ENCODE results near the gene NGFR.
"Not testable (repeated sequence)": the region's sequence is repeated elsewhere in the genome, so short reads cannot be mapped to it uniquely, and the experiment has no call there.

NGFR gene

DNA sequence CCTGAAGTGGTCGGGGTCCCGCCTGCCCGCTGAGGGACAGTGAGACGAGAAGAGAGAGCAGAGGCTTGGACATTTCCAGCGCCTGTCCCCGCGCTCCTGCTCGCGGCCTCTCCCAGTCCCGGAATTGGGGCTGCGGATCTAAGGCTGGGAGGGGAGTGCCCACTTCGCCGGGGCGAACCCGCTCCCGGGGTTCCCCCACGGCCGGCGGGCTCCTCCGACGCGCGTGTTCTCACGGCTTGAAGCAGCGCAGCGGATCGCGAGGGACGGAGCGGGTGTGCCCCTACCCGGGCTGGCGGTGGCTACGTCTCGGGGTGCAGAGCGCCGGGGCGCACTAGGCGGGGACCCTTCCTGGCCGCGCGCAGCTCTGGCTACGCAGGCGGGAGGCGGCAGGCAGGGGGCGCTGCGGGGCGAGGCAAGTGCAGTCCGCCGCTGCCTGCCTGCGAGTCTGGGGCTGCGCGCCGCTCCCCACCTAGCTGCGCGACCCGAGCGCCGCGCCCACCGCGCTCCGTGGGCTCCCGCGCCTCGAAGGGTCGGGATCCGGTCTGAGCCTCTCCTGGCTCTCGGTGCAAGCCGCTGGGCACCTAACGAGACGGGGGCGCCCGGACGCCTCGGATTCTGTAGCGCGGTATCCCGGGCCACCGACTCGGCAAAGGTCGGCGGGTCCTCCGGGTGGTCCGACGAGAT, 1.2 kb downstream of the NGFR start:
- DNase-seq (ENCODE audit: low spot score) = peak; percentile 68

DNA sequence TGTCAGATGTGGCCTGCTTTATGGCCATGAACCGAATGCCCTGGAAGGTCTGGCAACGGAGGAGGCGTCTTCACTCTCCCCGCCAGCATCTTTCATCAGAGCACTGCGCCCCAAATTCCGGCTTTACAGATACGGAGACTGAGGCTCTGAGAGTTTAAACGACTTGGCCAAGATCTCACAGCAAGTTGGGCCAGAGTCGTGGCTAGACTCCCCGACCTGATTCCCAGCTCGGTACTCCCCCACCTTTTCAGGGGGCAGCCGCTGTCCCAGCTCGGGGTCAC, 1.7 kb downstream of the NGFR start:
- DNase-seq (ENCODE audit: low spot score) = no peak

DNA sequence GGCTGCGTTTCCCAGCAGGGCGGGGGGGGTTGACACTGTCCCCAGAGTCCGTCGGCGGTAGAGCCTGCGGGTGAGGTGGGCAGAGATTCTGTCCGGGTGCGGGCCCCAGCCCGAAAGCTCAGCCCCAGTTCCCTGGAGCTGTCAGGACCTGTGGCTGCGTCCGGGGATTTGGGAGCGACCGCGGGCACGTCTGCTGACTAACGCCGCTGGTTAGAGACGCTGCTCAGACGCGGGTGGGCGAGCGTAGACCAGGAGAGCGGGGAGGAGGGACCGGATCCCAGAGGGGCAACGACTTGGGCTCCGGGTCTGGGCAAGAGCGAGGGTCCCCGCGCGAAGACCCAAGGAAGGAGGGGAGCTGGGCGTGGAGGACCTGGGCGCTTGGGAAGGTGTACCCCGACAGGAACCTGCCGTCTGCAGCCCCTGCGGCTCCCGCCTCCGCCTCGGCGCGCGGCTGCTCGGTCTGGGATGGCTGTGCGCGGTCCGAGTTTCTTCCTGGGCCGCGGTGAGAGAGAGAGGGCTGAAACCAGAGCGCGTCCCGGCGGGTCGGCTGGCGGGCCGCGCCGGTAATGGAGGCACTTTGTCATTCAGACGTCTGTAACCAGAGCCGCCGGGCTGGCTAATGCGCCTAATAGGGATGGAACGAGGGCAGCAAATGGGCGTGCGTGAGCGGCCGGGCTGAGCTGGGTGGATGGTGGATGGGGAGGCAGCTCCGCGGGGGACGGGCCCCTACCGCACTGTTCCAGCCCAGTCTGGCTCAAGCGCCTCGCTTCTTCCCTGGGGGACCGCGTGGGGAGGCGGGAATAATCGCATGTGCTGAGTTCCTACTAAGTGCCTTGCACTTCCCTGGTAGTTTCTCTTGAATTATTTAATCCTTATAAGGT, 2.3 kb downstream of the NGFR start:
- DNase-seq (ENCODE audit: low spot score) = peak; percentile 76

DNA sequence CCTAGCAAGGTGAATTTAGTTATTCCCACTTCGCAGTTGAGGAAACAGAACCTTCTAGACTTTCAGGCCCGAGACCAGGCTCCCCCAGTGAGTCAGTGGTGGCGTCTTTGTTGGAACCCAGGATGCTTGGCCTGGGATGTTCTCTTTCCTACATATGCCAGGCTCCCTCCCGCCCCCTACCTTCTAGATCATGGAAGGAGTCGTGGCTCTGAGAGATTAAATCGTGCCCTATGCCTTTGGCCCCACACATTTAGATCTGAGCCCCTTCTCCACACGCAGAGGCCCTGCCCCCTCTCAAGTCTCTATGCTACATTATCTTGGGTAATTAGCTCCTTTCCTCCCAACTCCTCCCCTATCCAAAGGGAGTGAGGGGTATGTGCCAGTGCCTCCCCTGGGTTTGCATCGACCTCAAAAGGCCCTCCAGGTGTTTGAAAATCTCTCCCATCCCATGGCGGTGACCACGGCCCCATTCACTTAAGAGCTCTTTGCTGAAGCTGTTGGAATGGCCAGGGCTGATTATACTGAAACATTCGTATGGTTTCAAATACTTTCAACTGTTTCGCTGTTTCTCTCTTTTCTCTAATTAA, 3.0 kb downstream of the NGFR start:
- no peak for DNase-seq (ENCODE audit: low spot score)

DNA sequence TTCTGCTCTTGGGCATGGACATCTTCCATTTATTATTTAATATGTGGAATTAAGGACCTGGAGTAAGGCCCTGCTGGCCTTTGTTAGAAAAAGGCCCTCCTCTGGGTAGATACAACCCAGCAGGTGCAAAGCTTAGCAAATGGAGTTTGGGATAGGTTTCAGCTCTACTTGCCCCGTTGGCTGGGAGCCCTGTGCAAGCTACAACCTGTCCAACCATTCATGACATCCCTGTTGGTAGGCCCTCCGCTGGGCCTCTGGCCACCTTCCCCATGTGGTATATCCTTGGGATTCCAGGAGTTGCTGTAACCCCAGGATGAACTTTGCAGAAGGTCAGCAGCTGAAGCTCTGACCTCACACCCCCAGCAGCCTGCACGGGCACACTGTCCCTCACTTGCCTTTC, 6.4 kb downstream of the NGFR start:
- no peak for DNase-seq (ENCODE audit: low spot score)

DNA sequence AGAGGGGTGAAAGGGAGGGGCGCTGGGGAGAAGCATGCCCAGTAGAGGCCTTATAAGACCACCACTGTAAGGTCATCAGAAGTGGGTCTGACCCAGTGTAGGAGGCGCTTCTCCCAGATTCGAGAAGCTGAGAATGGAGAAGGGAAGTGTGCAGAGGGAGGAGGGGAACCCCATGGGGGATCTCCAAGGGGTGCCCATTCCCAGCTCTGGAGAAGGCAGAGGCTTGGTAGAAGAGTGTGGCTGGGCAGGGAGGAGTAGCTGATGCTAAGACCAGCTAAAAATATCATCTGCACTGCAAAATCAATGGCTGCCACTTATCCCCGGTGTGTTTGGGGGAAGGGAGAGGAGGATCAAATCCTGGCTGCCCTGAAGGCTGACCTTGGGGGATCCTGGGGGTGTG, 7.2 kb downstream of the NGFR start:
- DNase-seq (ENCODE audit: low spot score) = no peak

DNA sequence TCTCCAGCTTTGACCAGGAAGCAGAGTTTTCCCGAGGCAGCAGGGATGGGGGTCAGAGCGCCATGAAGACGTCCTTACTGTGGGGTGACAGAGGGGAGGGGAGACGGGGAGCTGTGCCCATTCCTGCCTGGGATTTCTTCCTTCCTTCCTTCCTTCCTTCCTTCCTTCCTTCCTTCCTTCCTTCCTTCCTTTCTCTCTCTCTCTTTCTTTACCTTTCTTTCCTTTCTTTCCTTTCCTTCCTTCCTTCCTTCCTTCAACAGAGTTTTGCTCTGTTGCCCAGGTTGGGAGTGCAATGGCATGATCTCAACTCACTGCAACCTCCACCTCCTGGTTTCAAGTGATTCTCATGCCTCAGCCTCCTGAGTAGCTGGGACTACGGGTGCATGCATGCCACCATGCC, 7.6 kb downstream of the NGFR start:
- DNase-seq (ENCODE audit: low spot score) = not testable (repeated sequence)

DNA sequence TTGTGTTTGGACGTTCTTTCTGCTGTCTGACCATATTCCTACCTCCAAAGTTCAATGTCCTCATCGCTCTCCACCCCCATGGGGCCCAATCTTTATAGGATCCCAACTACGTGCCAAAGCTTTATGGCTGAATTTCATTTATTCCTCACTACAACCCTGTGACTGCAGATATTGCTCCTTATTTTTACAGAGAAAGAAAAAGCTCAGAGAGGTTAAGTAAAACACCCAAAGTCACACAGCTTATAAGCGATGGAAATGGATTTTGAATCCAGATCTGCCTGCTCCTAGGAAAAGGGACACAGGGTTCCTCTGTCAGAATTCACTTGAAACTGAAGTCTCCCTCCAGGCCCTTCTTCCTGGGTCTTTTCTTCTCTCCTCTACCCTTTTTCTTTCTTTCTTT, 9.3 kb downstream of the NGFR start:
- no peak for DNase-seq (ENCODE audit: low spot score)

DNA sequence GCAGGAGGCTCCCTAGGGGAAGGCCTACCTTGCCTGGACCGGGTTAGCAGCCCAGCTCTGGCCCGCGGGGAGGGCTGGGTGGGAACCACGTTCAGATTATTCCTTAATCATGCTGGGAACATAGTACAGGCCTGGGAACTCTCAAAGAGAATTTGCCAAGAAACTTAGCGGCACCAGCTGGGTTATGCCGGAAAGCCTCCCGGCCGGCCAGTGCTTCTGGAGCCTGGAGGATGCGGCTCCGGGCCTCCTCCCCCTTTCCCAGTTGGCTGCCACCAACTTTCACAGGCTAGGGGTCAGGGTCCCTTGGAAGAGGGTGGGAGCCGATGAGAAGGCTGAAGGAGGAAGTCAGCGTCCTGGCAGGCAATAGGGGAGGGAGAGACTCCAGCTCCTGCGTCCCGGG, 10.8 kb downstream of the NGFR start:
- DNase-seq (ENCODE audit: low spot score) = no peak

DNA sequence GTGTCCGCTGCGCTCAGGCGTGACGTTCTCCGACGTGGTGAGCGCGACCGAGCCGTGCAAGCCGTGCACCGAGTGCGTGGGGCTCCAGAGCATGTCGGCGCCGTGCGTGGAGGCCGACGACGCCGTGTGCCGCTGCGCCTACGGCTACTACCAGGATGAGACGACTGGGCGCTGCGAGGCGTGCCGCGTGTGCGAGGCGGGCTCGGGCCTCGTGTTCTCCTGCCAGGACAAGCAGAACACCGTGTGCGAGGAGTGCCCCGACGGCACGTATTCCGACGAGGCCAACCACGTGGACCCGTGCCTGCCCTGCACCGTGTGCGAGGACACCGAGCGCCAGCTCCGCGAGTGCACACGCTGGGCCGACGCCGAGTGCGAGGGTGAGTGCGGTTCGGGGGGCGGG, 11.2 kb downstream of the NGFR start:
- no peak for DNase-seq (ENCODE audit: low spot score)

DNA sequence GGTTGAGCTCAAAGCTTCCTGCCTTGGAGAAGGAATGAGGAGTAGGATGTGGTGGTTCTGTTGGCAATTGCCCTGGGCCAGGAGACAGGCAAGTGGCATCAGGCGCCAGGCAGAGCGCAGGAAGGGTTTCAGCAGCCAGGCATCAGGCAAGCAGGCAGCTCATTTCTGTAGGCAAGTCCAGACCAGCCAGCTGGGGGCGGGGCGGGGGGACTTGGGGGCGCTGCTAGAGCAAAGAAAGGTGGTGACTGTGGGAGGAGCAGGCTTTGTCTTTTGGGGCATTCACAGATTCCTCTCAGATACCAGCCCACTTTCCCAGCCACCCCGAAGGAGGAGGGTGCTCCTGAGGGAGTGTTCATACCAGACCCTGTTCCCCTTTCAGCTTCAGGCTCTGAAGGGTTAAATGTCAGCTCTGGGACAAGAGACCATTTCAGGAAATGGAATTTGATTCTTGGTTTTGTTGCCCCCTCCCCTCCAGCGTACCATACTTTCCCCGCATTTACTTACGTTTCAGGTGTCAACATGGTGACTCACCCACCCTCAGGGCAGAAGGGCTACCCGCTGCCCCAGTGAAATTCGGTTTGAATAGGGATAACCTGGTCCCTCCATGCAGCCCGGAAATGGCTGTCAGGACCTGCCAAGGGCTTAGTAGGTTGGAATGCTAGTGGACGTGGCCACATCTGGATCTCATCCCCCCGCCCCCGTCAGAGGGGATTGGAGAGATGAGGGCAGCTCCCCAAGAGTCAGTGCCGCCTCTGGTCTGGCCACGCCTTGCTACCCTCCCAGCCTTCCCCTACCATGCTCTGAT, 13.2 kb downstream of the NGFR start:
- no peak for DNase-seq (ENCODE audit: low spot score)

DNA sequence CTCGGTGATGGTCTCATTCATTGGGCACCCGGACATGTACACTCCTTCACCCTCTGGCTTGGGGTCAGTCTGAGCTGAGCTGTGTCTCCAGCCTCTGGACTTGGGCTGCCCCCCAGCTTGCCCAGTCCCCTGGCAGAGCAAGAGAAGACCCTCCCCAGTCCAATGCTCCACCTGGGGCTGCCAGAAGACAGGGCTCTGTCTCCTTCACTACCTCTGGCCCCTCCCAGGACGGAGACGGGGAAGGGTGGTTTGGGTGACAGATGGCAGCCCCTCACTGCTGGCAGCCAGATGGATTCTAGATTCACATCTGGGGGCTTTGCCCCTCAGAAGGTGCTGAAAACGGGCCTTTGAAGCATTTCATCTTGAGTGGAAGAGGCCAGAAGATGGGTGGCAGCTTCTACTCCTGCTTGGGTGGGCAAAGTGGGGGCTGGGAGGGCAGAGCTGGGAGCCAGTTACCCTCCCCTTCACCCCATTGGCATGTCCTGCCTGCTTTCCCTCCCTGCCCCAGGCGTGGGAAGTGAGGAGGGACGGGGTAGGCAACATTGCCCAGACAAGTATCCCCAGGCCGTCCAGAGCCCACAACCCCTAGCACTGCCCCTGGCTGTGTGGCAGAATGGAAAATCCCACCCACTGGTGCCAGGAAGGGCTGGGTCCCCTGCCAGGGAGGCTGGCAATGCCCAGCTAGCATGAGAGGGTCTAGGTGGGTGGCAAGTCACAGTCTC, 13.9 kb downstream of the NGFR start:
- no peak for DNase-seq (ENCODE audit: low spot score)

DNA sequence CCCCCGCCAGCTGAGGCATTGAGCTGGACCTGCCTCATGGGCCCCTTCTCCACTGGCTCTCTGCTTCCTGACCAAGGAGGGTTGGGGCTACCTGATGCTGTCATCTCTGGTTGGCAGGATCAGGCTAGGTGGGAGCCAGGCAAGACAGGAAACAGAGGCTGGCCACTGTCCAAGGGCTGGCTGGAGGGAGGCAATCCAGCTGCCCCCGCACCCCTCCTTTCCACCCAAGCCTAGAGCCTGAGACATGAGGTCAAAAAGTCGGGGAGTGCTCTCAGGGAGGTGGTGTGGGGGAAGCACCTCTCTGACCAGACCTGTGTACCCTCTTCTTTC, 14.5 kb downstream of the NGFR start:
- DNase-seq (ENCODE audit: low spot score) = no peak

DNA sequence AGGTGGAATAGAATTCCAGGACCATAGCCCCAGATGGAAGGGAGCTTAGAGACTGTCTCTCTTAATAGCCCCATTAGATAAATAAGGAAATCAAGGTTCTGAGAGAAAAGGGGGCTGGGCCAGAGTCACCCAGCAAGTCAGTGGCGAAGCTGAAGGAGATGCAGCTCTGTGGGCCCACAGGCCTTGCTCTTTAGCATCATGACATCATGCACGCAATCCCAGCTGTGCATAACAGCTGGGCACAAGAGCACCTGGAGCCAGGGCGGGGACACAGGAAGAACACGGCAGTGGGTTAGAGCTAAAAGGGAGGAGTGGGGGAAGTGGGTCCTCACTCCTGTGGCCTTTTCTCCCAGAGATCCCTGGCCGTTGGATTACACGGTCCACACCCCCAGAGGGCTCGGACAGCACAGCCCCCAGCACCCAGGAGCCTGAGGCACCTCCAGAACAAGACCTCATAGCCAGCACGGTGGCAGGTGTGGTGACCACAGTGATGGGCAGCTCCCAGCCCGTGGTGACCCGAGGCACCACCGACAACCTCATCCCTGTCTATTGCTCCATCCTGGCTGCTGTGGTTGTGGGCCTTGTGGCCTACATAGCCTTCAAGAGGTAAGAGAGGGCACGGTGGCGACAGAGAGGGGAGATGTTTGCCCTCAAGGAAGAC, 15.1 kb downstream of the NGFR start:
- no peak for DNase-seq (ENCODE audit: low spot score)

DNA sequence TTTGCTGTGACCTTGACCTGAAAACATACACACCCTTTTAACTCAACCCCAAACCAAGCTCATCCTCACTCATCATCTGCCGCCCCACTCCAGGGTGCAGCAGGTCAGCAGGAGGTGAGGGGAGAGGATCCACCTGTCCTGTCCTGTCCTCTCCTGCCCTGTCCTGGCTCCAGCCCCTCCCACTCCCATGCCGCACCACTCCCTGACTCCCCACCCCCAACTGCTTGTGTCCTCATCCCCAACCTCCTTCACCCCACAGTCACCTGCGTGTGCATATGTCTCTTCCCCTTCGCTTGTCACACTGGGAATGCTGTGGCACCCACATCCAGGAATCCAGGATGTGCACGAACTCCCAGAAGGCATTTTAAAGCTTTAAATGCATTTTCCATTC, 15.6 kb downstream of the NGFR start:
- DNase-seq (ENCODE audit: low spot score) = no peak

DNA sequence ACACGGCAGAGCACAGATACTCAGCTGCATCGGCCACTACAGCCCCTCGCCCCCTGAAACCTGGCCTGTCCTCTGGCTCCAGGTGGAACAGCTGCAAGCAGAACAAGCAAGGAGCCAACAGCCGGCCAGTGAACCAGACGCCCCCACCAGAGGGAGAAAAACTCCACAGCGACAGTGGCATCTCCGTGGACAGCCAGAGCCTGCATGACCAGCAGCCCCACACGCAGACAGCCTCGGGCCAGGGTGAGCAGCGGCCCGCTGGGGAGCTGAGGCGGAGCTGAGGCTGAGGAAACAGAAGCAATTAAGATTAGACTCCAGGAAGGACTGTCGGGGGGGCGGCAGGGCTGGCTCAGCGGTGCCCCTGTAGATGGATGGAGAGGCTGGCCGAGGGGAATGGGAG, 16.7 kb downstream of the NGFR start:
- no peak for DNase-seq (ENCODE audit: low spot score)

DNA sequence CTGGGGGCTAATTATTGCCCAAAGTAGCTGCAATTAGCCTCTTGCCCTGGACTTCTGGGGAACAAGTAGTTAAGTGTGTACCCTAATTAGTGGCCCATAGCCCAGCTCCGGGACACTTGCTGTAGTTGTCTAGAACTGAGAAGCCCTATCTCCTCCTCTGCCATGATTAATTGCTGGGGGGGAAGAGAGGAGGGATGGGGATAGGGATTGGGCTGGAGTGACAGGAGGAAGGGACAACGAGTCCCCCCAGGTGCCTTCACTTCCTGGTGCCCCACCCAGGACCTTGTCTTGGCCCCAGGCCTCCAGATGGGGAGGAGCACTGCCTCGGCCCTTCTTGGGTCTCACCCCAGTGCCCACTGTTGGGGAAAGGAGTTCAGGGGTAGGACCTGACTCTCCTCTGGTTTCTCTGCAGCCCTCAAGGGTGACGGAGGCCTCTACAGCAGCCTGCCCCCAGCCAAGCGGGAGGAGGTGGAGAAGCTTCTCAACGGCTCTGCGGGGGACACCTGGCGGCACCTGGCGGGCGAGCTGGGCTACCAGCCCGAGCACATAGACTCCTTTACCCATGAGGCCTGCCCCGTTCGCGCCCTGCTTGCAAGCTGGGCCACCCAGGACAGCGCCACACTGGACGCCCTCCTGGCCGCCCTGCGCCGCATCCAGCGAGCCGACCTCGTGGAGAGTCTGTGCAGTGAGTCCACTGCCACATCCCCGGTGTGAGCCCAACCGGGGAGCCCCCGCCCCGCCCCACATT, 17.4 kb downstream of the NGFR start:
- DNase-seq (ENCODE audit: low spot score) = no peak

DNA sequence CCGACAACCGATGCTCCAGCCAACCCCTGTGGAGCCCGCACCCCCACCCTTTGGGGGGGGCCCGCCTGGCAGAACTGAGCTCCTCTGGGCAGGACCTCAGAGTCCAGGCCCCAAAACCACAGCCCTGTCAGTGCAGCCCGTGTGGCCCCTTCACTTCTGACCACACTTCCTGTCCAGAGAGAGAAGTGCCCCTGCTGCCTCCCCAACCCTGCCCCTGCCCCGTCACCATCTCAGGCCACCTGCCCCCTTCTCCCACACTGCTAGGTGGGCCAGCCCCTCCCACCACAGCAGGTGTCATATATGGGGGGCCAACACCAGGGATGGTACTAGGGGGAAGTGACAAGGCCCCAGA, 17.9 kb downstream of the NGFR start:
- no peak for DNase-seq (ENCODE audit: low spot score)

DNA sequence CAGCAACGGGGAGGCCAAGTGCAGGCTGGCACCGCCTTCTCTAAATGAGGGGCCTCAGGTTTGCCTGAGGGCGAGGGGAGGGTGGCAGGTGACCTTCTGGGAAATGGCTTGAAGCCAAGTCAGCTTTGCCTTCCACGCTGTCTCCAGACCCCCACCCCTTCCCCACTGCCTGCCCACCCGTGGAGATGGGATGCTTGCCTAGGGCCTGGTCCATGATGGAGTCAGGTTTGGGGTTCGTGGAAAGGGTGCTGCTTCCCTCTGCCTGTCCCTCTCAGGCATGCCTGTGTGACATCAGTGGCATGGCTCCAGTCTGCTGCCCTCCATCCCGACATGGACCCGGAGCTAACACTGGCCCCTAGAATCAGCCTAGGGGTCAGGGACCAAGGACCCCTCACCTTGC, 18.5 kb downstream of the NGFR start:
- DNase-seq (ENCODE audit: low spot score) = no peak

DNA sequence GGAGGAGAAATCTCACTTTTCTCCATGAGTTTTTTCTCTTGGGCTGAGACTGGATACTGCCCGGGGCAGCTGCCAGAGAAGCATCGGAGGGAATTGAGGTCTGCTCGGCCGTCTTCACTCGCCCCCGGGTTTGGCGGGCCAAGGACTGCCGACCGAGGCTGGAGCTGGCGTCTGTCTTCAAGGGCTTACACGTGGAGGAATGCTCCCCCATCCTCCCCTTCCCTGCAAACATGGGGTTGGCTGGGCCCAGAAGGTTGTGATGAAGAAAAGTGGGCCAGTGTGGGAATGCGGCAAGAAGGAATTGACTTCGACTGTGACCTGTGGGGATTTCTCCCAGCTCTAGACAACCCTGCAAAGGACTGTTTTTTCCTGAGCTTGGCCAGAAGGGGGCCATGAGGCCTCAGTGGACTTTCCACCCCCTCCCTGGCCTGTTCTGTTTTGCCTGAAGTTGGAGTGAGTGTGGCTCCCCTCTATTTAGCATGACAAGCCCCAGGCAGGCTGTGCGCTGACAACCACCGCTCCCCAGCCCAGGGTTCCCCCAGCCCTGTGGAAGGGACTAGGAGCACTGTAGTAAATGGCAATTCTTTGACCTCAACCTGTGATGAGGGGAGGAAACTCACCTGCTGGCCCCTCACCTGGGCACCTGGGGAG, 19.1 kb downstream of the NGFR start:
- peak; percentile 72 for DNase-seq (ENCODE audit: low spot score)
